Astrocyte (in vitro differentiated cells and primary cell): Measurements from ENCODE around the gene CA10.

ENCODE experiments used
- CTCF ChIP-seq: IDR thresholded peaks from 2 replicates; pipeline ENCODE4 v1.5.1; 2011; ENCODE audit warnings: low read depth, mild to moderate bottlenecking, inconsistent platforms, low read length, moderate library complexity; ENCODE audit not compliant: insufficient read depth
- EZH2 ChIP-seq: IDR thresholded peaks from 2 replicates; pipeline ENCODE4 v1.6.1; 2012; ENCODE audit warnings: mild to moderate bottlenecking, low read length, inconsistent platforms; ENCODE audit not compliant: insufficient read depth

GRCh38 chr17:52106638-52107261 lies 51.8 kb downstream of the CA10 start:
- peak; percentile 88 for TF ChIP-seq CTCF
- TF ChIP-seq EZH2, result no peak
